Measurements from ENCODE around the gene MAD2L2.
A peak's percentile ranks its signal among the peaks of the same experiment; 100 is the strongest.

DNA sequence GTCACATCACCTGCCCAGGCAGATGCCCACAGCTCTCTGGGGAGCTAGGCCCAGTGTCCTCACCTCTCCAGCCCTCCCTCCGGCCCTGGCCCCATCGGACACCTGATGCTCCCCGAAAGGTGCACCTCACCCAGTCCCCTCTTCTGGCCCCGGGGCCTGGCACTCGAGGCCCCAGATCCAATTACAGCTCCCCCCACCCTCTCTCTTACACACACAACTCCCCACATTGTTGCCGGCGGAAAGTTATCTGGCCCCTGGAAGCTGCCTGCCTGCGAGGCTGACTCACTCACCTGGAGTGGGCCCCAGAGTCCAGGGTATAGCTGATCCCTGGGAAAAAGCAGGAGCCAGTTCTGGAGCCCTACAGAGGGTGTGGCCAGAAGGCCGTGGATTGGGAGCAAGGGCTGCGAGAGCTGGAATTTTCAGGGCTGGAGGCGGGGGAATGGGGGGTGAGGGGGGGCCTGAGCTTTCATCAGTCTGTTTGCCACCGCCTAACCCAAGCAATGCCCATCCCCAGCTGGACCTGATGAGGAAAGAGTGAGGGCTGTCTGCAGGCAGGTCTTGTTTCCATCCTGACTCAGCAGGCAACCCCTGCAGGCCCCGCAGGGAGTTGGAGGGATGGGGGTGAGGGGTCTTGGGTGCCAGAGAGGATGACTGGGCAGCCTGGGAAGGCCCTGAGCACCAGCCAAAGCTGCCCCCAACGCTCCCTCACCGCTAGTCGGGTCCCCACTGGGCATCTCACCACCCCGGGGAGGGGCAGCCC lies 27.7 kb downstream of the MAD2L2 start:
- TF ChIP-seq SP1 (IDR thresholded peaks at IDR 0.05; ENCODE audit: low read depth) = no peak
- TF ChIP-seq EZH2 (IDR thresholded peaks at IDR 0.05) = no peak
- no peak for TF ChIP-seq POLR2A (IDR thresholded peaks at IDR 0.05; ENCODE audit: borderline replicate concordance, extremely low read depth, insufficient read depth, insufficient read length)
- TF ChIP-seq, protein P1, sequence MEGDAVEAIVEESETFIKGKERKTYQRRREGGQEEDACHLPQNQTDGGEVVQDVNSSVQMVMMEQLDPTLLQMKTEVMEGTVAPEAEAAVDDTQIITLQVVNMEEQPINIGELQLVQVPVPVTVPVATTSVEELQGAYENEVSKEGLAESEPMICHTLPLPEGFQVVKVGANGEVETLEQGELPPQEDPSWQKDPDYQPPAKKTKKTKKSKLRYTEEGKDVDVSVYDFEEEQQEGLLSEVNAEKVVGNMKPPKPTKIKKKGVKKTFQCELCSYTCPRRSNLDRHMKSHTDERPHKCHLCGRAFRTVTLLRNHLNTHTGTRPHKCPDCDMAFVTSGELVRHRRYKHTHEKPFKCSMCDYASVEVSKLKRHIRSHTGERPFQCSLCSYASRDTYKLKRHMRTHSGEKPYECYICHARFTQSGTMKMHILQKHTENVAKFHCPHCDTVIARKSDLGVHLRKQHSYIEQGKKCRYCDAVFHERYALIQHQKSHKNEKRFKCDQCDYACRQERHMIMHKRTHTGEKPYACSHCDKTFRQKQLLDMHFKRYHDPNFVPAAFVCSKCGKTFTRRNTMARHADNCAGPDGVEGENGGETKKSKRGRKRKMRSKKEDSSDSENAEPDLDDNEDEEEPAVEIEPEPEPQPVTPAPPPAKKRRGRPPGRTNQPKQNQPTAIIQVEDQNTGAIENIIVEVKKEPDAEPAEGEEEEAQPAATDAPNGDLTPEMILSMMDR (IDR thresholded peaks at IDR 0.05 in 2 of 3, conservative IDR thresholded peaks at IDR 0.05 in 1 of 3; ENCODE audit: borderline replicate concordance in 1 of 3, insufficient read depth in 1 of 3, low read depth in 2 of 3, low read length in 2 of 3) = no peak
- no peak for TF ChIP-seq RAD21 (IDR thresholded peaks at IDR 0.05; ENCODE audit: low read depth)
- TF ChIP-seq POLR2AphosphoS5 (IDR thresholded peaks at IDR 0.05; ENCODE audit: low read depth, low read length) = 0 out of 2 replicates have a peak, but pooled peaks have one; percentile 46
- no peak for TF ChIP-seq SRF (IDR thresholded peaks at IDR 0.05; ENCODE audit: low read depth)
- TF ChIP-seq EZH2phosphoT487 (IDR thresholded peaks at IDR 0.05; ENCODE audit: borderline replicate concordance) = no peak

All from HCT116 (cell line).